GM21423 (cell line): ENCODE results near the gene ARHGAP26.

Source experiments
- ATAC-seq: cut with Tn5 transposase; IDR thresholded peaks from one replicate; pipeline ENCODE4 v1.9.1; 2021; ENCODE audit warnings: mild to moderate bottlenecking, moderate library complexity; ENCODE audit not compliant: unreplicated experiment

ARHGAP26 gene

GRCh38 chr5:143168171-143168741, 398.1 kb downstream of the ARHGAP26 start:
- ATAC-seq, result no peak

DNA sequence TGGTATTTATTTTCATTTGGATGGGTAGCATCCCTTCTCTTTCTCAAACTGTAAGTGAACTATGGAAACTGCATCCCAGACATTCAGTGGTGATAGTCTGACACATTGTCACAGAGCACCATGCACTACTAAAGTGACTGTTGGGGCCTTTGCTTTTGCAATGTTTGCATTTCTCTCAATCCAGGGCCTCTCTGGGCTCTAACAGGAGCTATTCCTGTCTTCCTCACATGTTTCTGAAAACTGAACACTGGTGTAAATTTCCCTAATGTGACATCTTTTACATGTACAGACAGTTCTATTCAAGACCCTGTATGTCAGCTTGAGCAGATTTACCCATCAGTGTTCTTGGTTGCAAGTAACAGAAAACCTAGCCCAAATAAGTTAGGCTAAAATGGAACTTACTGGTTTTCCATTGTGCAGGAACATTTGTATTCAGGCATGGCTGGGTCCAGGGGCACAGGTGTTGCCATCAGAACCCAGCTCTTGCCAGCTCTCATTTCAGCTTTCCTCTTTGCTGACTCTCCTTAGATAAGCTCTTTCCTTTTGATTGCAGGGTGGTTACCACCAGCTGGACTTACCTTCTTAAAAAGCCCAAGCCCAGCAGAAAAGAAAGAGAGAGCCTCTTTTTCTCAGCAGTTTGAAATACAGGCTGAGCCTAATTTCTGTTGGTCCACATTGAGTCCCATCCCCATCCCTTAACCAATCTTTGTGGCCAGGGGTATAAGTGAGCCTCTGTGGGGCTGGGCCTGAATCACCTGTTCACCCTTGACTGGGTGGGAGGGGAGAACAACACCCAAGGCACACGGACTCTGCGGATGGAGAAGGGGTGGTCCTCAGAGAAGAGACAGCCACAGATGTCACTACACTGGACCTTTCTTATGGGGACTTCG, 399.0 kb downstream of the ARHGAP26 start:
- no peak for ATAC-seq

DNA sequence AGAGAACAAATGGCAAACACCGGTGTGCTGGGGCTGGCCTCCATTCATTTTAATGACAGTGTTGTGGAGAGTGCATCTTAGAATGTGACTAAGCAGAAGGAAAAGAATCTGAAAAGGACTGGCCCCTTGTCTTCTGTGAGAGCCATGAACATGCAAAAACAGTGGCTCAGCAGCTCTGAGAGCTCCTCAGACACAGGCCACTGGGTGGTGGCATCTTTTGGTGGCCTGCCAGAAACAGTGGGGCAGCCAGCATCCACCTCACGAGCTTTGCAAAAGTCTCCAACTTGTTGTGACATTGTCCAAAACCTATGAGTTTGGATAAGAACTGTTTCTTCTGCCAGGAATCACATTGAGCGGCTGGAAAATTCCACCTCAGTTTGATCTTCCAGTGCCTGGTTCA, 399.9 kb downstream of the ARHGAP26 start:
- no peak for ATAC-seq

DNA sequence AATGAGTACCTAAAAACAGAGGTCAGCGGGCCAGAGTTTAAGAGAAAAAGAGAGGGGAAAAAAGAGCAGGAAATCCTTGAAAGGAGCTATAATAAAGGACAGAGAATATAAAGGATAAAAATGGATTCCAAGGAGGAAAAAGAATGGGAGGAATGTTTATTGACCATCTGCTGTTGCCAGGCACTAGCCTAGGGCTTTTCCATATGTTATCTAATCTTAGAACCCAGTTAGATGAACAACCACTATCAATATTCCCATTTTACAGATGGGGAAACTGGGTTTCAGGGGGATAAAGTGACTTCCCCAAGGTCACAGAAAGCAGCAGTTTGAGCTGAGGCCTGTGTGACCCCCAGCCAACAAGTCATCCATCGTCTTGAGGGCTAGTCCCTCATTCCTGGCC, 400.8 kb downstream of the ARHGAP26 start:
- no peak for ATAC-seq

DNA sequence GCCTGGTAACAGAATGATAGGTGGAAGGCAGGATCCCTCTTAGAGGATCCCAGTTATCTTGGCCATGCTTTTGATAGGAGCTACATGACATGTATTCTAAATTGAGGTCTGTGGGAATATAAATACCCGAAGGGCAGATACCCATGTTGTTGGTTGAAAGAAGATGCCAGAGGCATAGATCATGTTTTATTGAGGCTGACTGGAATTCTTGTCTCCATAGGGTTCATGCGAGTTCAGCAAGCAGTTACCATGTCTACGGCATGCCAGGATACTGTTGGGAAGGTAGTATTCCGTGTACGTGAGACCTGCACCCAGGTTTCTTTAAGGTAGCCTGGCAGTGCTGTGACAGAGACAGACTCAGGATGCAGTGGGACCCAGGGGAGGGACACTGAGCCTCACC, 402.6 kb downstream of the ARHGAP26 start:
- ATAC-seq, result no peak

DNA sequence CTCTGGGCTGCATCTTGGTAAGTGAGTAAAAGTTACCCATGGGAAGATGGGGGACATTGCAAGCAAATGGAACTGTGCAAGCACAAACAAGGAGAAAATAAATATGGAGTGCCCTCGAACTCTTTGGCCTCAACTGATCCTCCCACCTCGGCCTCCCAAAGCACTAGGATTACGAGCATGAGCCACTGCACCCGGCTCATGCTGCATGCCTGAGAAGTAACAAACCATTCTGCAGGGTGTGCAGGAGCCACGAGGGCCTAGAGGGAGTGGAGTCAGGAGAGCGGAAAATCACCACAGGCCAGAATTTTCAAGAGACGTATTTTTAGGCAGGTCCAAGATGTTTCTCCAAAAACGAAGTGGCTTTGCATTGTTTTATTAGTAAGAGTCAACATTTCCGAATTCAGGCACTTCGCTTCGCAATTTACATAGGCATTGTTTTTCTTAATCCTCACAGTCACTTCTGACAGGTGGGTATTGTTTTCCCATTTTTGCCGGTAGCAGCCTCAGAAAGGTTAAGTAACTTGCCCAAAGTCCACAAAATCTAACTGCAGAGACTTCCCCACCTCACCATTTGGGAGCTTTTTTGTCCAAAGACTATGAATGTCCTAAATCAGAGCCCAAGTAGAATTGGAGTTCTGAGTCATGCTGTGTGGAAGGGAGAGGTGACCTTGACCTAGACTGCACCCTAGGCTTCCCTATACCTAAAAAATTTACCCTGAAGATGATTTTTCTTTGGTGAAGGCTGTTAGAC, 403.1 kb downstream of the ARHGAP26 start:
- ATAC-seq, result no peak

- ATAC-seq, result peak; percentile 95
These were observed 404.7 kb downstream of the ARHGAP26 start for GRCh38 chr5:143174714-143175398.

DNA sequence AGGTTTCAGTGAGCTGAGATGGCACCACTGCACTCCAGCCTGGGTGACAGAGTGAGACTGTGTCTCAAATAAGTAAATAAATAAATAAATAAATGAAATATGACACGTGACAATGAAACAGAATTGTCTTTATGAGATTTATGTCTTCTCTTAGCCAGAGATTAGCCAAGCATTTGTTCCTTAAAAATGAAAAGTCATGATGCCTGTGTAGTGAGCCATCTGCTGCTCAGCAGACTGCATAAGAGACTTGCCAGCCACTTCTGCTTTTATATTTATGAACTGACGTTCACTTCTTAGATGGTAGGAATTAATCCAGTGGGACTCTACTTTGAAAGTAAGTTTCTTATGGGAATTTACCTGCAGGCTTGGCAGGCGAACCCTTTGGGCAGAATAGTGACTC, 405.9 kb downstream of the ARHGAP26 start:
- ATAC-seq, result no peak

- no peak for ATAC-seq
These were observed 407.2 kb downstream of the ARHGAP26 start for GRCh38 chr5:143177263-143177983.

DNA sequence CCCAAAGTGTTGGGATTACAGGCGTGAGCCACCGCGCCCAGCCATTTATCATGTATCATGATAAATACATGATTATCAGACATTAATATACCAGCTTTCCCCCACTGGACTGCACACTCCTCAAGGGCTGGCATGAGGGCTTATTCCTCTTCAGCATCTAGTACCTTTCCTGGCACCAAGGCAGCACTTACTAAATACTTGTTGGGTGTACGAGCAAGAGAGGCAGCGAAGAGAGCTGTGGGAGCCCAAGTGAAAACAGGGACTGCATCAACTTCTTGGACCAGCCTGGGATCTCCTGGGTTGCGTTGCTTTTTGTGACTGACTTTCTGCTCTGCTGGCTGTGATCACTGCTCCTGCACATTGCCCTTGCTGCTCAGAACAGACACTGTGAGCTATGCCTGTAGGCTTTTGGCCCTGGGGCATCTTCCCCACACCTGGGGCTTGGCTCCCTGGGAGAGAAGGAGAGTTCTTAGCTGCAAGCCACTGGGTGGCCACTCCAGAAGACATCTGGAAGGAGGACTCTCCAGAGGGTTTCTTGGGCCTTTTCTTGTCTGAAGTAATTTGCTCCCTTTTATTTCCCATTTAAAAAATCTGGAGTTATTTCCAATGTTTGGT, 409.1 kb downstream of the ARHGAP26 start:
- no peak for ATAC-seq

DNA sequence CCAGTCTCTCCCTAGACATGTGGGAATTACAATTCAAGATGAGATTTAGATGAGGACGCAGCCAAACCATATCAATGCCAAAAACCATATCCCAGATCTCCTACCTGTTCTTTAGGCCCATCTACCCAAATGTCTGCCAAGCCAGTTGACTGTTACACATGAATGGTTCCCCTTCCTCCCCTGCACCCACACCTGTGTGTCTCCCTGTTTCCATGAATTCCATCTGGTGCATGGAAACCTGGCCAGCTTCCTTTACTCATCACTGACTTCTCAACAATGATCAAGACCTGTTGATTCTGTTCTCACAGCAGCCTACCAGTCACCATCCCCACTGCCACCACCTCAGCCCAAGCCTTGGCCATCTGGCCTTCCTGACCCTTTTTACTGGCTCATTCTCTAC, 410.6 kb downstream of the ARHGAP26 start:
- no peak for ATAC-seq

DNA sequence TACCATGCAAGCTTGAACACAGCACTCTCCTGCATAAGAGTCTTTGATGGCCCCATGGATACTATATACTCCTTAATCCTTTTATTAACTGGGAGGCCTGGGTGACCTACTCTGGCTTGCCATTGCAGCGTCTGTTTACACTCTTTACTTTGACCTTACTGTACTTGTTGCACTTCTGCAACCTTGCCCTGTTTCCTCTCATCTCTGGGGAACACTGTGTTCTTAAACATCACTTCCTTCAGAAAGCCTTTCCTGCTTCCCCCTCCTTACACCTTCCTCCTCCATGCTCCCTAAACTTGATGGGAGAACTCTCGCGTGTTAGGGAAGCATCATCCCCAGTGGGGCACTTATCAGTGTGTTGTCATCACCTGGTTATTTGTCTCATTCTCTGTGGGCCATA, 411.0 kb downstream of the ARHGAP26 start:
- no peak for ATAC-seq

DNA sequence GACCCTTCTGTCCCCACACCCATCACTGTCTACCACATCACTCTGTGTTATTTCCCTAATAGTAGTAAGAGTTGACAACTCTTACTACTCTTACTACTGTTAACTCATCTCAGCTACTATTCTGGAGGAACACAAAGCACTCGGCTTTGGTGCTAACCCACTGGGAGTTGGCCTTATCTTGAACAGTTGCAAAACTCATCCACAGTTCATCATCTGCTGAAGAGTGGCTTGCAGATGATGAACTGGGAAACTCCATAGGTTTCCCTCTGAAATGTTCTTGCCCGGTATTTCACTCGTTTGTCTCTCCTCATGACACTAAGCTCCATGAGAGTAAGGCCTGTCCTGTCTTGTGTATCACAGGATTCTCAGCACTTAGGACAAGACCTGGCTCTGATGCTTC, 411.9 kb downstream of the ARHGAP26 start:
- ATAC-seq, result no peak

DNA sequence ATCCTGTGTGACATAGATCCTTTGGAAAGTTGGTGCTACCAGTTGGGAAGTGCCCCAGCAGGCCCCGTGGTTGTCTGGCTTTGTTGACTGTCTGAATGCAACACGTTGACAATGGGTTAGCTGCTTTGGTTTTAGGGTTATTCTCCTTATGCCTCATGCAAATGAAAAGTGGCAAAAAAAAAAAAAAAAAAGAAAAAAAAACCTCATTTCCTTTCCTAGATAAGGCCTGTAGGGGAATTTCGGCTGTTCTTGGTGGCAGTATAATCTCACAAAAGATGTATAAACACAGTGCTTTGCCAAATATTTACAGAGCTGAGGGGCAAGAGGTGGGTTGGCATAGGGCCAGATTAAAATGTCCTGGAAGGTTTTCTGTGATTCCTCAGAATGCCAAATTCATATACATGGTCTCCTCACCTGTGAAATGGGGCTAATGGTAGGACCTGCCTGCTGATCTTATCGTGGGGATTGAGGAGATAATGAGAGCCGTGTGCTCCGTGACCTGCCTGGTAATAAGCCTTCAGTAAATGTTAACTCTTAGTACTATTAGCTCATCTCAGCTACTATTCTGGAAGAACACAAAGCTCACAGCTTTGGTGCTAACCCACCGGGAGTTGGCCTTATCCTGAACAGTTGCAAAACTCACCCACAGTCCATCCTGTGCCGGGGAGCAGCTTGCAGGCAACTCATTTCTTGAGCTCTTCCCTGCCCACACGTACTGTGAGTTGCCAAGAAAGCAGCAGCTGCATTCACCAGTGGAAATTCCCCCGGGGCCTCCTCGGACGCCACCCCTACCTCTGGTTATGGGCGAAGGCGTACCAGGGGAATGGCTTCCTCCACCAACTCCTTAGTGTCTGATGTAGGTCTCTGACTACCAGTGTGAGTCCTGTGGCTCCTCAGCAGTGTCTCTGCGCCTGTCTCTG, 413.0 kb downstream of the ARHGAP26 start:
- ATAC-seq, result peak; percentile 56

DNA sequence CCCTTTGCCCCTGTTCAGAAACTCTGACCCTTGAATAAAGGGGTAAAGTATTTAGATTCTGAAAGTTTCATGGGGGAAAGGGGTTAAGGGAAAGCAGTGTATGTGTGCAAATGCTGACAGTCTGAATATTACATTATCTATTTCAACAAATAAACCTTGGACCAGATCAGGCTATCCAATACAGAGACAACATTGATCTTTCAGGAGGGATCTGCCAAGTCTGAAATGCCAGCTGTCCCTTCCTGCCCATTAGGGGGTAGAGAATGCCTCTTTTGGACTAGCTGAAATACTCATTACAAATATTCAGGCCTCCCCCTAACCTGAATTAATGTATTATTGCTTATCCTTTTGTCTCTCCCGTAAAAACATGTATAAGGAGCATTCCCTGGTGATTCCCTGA, 413.8 kb downstream of the ARHGAP26 start:
- no peak for ATAC-seq

- no peak for ATAC-seq
These were observed 416.4 kb downstream of the ARHGAP26 start for GRCh38 chr5:143186623-143187022.

DNA sequence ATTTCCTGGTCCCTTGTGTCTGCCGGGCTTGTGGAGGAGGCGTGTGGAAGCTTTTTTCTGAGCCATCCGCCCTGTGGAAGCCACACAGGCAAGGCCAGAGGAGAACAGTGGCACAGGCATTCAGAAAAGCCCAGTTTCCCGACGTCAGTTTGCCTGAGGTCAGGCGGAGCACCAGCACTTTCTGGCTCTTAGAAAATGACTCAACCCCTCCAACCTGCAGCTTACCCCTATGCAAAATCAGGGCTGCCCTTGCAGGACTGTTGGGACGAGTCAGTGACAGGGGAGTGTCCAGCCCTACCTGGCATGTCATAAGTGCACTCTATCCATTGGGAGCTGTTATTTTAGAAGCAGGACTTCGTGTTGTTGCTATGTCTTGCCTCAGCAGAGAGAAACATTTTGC, 417.3 kb downstream of the ARHGAP26 start:
- no peak for ATAC-seq

GRCh38 chr5:143188083-143188482, 417.9 kb downstream of the ARHGAP26 start:
- no peak for ATAC-seq

DNA sequence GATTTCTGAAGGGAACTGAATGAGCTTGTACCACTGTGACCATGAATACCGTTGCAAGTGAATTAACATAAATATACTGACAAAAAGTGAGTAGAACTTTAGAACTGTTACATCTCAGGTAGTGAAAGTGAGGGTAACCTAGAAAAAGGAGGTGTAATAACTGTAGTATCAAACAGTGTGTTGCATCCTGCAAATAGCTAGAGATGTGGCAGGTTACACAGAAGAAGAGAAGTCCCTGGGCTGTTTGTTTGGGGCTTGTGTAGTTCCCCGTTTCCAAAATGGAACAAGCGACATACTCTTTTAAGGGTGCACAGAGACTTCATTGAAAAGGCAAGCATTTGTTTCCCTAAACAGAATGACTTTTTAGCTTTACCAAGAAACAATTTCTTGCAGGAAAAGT, 418.5 kb downstream of the ARHGAP26 start:
- ATAC-seq, result no peak
